Astrocyte (in vitro differentiated cells and primary cell): Measurements from ENCODE around the gene GNAO1.

Experiments
- CTCF ChIP-seq: IDR thresholded peaks from 2 replicates; pipeline ENCODE4 v1.5.1; 2011; ENCODE audit warnings: low read depth, mild to moderate bottlenecking, inconsistent platforms, low read length, moderate library complexity; ENCODE audit not compliant: insufficient read depth
- EZH2 ChIP-seq: IDR thresholded peaks from 2 replicates; pipeline ENCODE4 v1.6.1; 2012; ENCODE audit warnings: mild to moderate bottlenecking, low read length, inconsistent platforms; ENCODE audit not compliant: insufficient read depth

DNA sequence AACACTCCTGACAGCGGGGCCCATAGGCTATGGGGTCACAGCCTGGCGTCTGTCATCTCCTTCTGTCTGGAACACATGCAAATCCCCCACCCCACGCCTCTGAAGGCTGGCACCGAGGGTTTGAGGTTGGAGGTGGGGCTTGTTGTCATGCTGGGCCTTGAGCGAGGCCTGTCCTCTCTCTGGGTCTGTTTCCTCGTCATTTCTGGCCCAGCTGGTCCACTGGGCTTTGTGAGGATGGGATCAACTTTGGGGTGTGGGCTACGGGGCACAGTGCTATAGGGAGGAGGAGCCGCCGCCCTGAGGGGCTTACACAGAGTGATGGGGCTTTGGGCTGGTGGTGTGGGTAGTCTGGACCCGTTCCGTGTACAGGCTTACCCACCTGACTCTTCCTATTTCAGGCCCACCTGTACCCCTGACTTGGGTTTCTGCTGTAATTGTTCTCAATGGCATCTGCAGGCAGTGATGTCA, 146.6 kb downstream of the GNAO1 start:
- TF ChIP-seq EZH2: no peak
- no peak for TF ChIP-seq CTCF
